GM18520 (cell line): ENCODE measurements around the gene TAOK2.
A peak's percentile ranks its signal among the peaks of the same experiment; 100 is the strongest.

Experiments
- ATAC-seq: cut with Tn5 transposase; IDR thresholded peaks from one replicate; pipeline ENCODE4 v1.9.1; 2021; ENCODE audit not compliant: unreplicated experiment

Gene TAOK2

DNA sequence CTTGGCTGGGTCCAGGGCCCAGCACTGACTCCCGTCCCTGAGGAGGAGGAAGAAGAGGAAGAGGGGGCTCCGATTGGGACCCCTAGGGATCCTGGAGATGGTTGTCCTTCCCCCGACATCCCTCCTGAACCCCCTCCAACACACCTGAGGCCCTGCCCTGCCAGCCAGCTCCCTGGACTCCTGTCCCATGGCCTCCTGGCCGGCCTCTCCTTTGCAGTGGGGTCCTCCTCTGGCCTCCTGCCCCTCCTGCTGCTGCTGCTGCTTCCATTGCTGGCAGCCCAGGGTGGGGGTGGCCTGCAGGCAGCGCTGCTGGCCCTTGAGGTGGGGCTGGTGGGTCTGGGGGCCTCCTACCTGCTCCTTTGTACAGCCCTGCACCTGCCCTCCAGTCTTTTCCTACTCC, 13.3 kb downstream of the TAOK2 start:
- no peak for ATAC-seq

DNA sequence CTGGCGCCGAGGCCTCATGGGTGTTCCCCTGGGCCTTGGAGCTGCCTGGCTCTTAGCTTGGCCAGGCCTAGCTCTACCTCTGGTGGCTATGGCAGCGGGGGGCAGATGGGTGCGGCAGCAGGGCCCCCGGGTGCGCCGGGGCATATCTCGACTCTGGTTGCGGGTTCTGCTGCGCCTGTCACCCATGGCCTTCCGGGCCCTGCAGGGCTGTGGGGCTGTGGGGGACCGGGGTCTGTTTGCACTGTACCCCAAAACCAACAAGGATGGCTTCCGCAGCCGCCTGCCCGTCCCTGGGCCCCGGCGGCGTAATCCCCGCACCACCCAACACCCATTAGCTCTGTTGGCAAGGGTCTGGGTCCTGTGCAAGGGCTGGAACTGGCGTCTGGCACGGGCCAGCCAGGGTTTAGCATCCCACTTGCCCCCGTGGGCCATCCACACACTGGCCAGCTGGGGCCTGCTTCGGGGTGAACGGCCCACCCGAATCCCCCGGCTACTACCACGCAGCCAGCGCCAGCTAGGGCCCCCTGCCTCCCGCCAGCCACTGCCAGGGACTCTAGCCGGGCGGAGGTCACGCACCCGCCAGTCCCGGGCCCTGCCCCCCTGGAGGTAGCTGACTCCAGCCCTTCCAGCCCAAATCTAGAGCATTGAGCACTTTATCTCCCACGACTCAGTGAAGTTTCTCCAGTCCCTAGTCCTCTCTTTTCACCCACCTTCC, 13.9 kb downstream of the TAOK2 start:
- ATAC-seq: no peak

DNA sequence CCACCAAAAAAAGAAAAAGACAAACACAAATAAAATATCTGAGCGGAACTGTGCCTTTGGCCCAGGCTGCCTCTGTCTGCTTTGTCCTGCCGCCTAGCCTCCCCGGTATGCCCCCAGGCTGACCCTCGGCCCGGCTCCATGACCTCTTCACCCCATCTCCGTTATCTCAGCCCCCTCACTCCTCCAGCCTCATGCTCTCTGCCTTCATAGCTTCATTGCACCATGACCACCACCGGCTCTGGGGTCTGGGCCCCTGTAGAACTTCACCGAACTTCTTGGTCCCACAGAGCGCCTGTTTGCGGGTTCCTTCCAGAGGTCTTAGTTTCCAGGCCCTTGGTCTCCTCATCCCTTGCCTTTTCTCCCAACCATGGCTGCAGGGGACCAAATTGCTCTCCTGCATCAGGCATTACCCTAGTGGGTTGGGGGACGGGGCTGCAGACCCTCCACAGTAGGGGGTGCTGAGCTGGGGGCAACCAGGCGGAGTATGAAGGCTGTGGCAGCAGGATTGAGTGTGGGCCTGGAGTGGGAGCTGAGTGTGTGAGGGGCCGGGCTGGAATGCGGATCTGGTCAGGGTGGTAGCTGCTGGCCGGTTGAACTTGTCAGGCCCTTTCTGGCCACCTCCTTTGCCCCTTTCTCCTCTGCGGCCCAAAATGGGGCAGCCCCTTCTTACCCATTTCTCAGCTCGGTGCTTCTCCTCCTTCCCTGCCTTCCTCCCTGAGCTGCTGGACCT, 14.8 kb downstream of the TAOK2 start:
- ATAC-seq: no peak

GRCh38 chr16:29989111-29989858, 15.6 kb downstream of the TAOK2 start:
- no peak for ATAC-seq

GRCh38 chr16:29990034-29990433, 16.4 kb downstream of the TAOK2 start:
- ATAC-seq: no peak

DNA sequence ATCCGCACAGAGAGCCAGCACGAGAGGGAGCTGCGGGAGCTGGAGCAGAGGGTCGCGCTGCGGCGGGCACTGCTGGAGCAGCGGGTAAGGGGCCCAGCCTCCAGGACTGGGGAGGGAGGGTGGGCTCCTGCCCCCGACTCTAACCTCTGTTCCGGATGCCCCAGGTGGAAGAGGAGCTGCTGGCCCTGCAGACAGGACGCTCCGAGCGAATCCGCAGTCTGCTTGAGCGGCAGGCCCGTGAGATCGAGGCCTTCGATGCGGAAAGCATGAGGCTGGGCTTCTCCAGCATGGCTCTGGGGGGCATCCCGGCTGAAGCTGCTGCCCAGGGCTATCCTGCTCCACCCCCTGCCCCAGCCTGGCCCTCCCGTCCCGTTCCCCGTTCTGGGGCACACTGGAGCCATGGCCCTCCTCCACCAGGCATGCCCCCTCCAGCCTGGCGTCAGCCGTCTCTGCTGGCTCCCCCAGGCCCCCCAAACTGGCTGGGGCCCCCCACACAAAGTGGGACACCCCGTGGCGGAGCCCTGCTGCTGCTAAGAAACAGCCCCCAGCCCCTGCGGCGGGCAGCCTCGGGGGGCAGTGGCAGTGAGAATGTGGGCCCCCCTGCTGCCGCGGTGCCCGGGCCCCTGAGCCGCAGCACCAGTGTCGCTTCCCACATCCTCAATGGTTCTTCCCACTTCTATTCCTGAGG, 17.4 kb downstream of the TAOK2 start:
- ATAC-seq: no peak

DNA sequence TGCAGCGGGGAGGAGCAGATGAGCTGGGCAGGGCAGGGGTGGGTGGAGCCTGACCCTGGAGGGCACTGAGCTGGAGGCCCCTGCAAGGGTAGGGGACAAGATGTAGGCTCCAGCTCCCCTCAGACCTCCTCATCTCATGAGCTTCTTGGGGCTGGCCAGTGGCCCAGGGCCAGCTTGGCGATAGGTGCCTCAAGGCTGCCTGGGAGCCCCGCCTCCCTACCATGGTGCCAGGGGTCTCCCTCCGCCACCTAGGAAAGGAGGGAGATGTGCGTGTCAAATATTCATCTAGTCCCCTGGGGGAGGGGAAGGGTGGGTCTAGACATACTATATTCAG, 17.9 kb downstream of the TAOK2 start:
- ATAC-seq: no peak

GRCh38 chr16:29992344-29992967, 18.8 kb downstream of the TAOK2 start:
- no peak for ATAC-seq

DNA sequence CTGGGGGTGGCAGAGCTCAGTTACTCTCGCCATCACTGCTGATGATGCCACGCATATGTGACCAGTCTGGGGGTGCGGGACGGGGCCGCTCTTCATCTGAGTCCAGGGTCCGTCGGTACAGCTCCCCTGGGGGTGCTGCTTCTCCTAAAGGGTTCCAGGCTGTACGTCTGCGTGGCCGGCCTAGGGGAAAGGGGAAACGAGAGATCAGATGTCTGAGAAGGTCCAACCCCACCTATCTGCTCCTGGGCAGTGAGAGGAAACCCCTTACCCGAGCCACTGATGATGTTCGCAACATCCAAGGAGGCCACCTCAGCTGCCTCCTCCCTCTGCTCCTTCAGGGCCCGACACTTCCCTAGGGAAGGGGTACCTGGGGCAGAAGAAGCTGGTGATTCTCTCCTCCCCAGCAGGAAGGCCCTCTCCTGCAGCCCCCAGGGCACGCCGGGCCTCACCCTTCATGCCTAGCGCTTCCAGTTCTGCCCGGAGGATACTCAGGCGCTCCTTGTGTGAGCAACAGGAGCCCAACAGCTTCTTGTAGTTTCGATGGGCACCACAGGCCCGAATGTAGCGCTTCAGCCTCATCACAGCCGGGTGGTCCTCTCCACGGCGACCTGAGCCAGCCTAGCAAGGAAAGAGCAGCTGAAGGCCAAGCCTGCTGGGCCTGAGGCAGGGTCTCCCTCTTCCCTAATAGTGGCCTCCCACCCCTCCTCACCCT, 19.7 kb downstream of the TAOK2 start:
- ATAC-seq: no peak

DNA sequence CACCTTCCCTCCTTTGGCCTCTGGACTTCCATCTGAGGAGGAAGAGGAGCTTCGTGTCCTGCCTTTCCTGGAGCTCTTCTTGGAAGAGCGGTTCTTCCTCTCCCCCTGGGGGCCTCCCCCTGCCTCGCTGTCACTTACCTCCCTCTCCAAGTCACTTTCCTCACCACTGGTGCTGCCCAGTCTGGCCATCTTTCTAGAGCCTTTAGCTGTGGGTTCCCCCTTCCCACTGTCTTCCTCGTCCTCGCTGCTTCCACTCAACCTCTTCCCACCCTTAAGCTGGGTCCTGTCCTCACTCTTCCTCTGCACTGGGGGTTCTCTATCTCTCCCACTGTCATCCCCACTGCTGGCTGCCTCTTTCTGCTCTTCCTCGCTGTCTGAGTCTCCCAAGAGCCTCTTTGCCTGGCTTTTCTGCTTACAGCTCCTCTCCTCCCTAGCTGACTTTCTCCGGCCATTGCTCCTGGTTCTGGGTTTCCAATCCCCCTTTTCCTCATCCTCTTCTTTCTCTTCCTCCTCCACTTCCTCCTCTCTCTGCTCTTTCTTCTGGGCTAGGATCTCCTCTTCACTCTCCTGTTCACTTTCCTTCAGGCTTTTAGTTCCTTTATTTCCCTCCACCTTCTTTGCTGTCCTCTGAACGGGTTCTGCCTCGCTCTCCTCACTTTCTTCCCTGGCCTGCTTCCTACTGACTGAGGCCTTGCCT, 20.4 kb downstream of the TAOK2 start:
- no peak for ATAC-seq

- ATAC-seq: peak; percentile 5
Observed at GRCh38 chr16:29994600-29995323, 21.1 kb downstream of the TAOK2 start.

GRCh38 chr16:29995324-29995910, 21.7 kb downstream of the TAOK2 start, which contains the start of gene HIRIP3:
TSS of gene HIRIP3 (minus strand) at chr16:29995617. CDS start at chr16:29995605, 12 bp downstream.
- peak; percentile 26 for ATAC-seq

GRCh38 chr16:29995911-29996765, 22.5 kb downstream of the TAOK2 start, which contains the start of gene INO80E:
TSS of gene INO80E (plus strand) at chr16:29996241. CDS start at chr16:29996311, 70 bp downstream.
- peak; percentile 94 for ATAC-seq

- ATAC-seq: no peak
Observed at GRCh38 chr16:29996766-29997250, 23.1 kb downstream of the TAOK2 start.

GRCh38 chr16:29999605-30000004, 25.9 kb downstream of the TAOK2 start:
- no peak for ATAC-seq

- no peak for ATAC-seq
Observed at GRCh38 chr16:30000735-30001631, 27.3 kb downstream of the TAOK2 start.
